Pancreas (tissue), 10 donors: Measurements from ENCODE around the gene AFF3. TPM values are rescaled to one million over a fixed set of nuclear protein-coding genes. Genes with fewer than 3 reads are reported as not detected.

Experiments
- ATAC-seq, 4 donors: fragments of 200-7000 bp; cut with Tn5 transposase; one replicate each; pipeline versions ENCODE4 v1.8.0 to v1.9.1; 2020; ENCODE audit warnings: mild to moderate bottlenecking in 4 of 4, moderate library complexity in 4 of 4
- DNase-seq, 6 donors: peaks; one replicate each; pipeline ENCODE4 v3.0.0-alpha.2; 2020
- FAIRE-seq: peaks from 2 replicates; lab custom pipeline; 2012; peaks lifted over from hg19 to GRCh38; lab: Jason Lieb, UNC
- H3K27ac ChIP-seq, 4 donors: fragments of 200-600 bp; sonication (generic); 1 replicate in 3 of 4; 2 replicates in 1 of 4; pipeline versions ENCODE4 v1.5.0 to v1.8.0; 2020
- H3K27me3 ChIP-seq, 4 donors: fragments of 200-600 bp; one replicate each; pipeline ENCODE4 v1.8.0; 2021
- H3K36me3 ChIP-seq, 3 donors: fragments of 200-600 bp; sonication (generic) in 1 of 3; one replicate each; pipeline versions ENCODE4 v1.5.0 to v1.8.0; 2020 to 2021
- H3K4me1 ChIP-seq, 3 donors: fragments of 200-600 bp; one replicate each; pipeline ENCODE4 v1.8.0; 2021
- H3K4me3 ChIP-seq, 4 donors: fragments of 200-600 bp; sonication (generic) in 2 of 4; one replicate each; pipeline versions ENCODE4 v1.5.0 to v1.8.0; 2020 to 2021
- H3K9me3 ChIP-seq, 4 donors: fragments of 200-600 bp; one replicate each; pipeline ENCODE4 v1.8.0; 2021
- WGBS, 2 donors: extraction: QIAGEN DNeasy Blood & Tissue Kit; methylation state at CpG; one replicate each; pipeline ENCODE4 v1.1.7; 2013; 5-methylcytosine and 5-hydroxymethylcytosine counted together
- intact Hi-C, 3 donors: fragments of 100-400 bp; cut with DNase I; formaldehyde crosslinking; loops; one replicate each; pipeline versions ENCODE4 v1.11.1 to v1.14.2; 2022
- polyA plus RNA-seq, 2 donors: library from polyadenylated mRNA; stranded (reverse); fragments of 200-250 nt; gene quantifications; one replicate each; pipeline ENCODE4 v1.2.3, GENCODE V29; 2013
- total RNA-seq, 6 donors: library from RNA; stranded (reverse); fragmentation: NEBNext Ultra II Directional in 4 of 6; extraction: Animal tissue kit (Norgen Biotek cat#: 25700) in 4 of 6; gene quantifications; one replicate each; pipeline versions ENCODE4 v1.2.1 to v1.2.4, GENCODE V29; 2021 to 2023
- TF ChIP-seq, protein P1 (sequence below), 4 donors: fragments of 200-600 bp; sonication (generic) in 3 of 4; IDR thresholded peaks; one replicate each; pipeline versions ENCODE4 v1.5.0 to v1.8.0; 2021; ENCODE audit warnings: antibody characterized with exemption in 4 of 4
- donor health status: healthy with polysubstance abuse.
- donor health status: DM: no; HTN: no; CAD: no; lungs with moderate emphysema.
- donor health status: DM: no; HTN: no; CAD: no.
- donor health status: control.
- donor health status: control.
- donor health status: Bipolar disorder and iron deficiency.
- donor health status: DM: yes; HTN: yes; CAD: no.
- donor health status: DM: no; HTN: no; CAD: no.
- donor health status: DM: no; HTN: no; CAD: no.
- donor health status: DM: yes; HTN: yes; CAD: no.

AFF3 gene
- total and polyA plus RNA-seq, 8 donors: 0.19 to 1.1 (median 0.54) TPM

DNA sequence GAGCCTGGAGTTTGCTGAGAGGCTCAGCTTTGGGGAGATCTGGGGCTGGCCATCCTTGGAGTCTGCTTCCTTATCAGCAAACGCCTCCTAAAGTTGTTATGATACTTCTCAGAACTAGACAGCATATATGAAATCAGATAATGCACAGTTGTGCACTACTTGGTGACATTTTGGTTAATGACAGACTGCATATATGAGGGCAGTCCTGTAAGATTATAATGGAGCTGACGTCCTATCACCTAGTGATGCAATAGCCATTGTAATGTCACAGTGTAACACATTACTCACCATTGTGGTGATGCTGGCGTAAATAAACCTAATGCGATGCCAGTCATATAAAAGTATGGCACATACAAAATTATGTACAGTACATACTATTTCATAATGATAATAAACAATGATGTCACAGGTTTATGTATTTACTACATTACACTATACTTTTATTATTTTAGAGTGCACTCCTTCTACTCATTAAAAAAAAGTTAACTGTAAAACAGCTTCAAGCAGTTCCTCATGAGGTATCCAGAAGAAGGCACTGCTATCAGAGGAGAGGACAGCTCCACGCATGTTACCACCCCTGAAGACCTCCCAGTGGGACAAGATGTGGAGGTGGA, 354.5 kb downstream of the AFF3 start:
- H3K27ac ChIP-seq: no peak overlapping the region
- DNase-seq (no peak), FAIRE-seq (no peak), ATAC-seq (no peak)
- no peaks in the 10 kb centered on the region for H3K36me3 ChIP-seq
- H3K9me3 ChIP-seq: no peaks in the 10 kb centered on the region
- intact Hi-C loops: no loop called here
- no peak overlapping the region for H3K4me3 ChIP-seq
- no peaks in the 10 kb centered on the region for H3K27me3 ChIP-seq
- 74 to 79% methylated on average over 5 of the region's 5 CpGs for WGBS, 2 donors
- no peaks in the 10 kb centered on the region for H3K4me1 ChIP-seq
- TF ChIP-seq, protein P1, sequence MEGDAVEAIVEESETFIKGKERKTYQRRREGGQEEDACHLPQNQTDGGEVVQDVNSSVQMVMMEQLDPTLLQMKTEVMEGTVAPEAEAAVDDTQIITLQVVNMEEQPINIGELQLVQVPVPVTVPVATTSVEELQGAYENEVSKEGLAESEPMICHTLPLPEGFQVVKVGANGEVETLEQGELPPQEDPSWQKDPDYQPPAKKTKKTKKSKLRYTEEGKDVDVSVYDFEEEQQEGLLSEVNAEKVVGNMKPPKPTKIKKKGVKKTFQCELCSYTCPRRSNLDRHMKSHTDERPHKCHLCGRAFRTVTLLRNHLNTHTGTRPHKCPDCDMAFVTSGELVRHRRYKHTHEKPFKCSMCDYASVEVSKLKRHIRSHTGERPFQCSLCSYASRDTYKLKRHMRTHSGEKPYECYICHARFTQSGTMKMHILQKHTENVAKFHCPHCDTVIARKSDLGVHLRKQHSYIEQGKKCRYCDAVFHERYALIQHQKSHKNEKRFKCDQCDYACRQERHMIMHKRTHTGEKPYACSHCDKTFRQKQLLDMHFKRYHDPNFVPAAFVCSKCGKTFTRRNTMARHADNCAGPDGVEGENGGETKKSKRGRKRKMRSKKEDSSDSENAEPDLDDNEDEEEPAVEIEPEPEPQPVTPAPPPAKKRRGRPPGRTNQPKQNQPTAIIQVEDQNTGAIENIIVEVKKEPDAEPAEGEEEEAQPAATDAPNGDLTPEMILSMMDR (IDR thresholded peaks at IDR 0.05): no peak

DNA sequence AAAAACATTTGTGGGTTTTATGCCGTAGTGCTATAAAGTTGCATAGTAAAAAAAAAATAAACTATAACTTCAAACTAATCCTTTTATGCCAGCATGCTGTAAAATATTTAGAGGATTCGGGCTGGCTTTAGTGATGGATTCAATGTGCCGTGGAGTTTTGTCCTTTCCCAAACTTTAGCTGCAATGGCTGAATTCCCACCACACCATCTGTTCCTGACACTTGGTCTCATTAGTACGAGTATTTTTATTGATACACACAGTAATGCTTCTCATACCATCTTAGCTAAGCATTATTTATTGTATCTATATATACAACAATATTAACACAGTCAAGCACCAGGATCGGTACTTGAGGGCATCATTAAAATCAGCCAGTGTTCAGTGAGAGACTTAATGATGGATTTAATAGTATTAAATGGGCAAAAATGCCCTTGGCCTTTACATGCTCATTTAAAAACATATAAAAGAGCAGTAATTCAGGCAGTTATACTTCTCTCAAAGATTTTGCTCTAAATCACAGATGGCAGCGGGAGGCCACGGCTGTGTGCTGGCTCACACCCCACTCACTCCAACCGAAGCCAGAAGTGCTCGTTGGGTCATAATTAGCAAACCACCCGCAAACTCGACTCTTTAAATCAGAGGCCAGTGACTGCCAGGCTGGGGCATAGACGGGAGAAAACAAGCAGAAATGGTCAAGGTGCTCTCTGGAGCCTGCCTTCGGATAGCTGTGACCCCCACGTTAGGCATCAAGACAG, 355.6 kb downstream of the AFF3 start:
- DNase-seq: no peak
- FAIRE-seq: no peak
- no peak overlapping the region for H3K4me3 ChIP-seq

DNA sequence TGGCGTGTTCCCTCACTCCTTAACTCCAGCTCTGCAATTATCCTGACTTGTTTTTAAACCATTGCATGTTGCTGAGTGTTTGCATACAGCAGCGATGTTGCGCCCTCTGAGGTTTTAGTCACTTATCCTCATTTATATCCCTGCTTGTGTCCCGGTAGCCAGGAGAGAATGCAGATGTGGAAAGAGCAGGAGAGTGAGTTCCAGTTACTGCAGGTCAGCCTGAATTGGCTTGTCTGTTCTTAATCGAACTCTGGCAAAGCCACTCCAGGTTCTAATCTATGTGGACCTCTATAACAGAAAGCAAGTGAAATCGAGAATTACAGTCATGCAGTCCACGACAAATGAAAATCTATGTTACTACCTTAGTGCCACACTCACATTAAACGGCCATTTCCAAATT, 357.4 kb downstream of the AFF3 start:
- no peaks in the 10 kb centered on the region for H3K27me3 ChIP-seq
- intact Hi-C loops: no loop called here
- H3K36me3 ChIP-seq: no peaks in the 10 kb centered on the region
- no peak for DNase-seq
- TF ChIP-seq, protein P1 (IDR thresholded peaks at IDR 0.05): no peak
- no peak for FAIRE-seq
- ATAC-seq: no peak
- H3K4me1 ChIP-seq: no peaks in the 10 kb centered on the region
- H3K27ac ChIP-seq: no peak overlapping the region
- 79 to 81% methylated on average over 8 of the region's 8 CpGs for WGBS, 2 donors
- no peaks in the 10 kb centered on the region for H3K9me3 ChIP-seq
- H3K4me3 ChIP-seq: no peak overlapping the region

More for the DNA sequence above, 355.6 kb downstream of the AFF3 start:
- no peak overlapping the region for H3K27ac ChIP-seq
- TF ChIP-seq, protein P1 (IDR thresholded peaks at IDR 0.05): no peak
- WGBS, 2 donors: 81 to 83% methylated on average over 14 of the region's 14 CpGs
- no peaks in the 10 kb centered on the region for H3K27me3 ChIP-seq
- H3K36me3 ChIP-seq: no peaks in the 10 kb centered on the region
- H3K4me1 ChIP-seq: no peaks in the 10 kb centered on the region
- no peak for ATAC-seq
- H3K9me3 ChIP-seq: no peaks in the 10 kb centered on the region
- intact Hi-C loops: no loop called here

DNA sequence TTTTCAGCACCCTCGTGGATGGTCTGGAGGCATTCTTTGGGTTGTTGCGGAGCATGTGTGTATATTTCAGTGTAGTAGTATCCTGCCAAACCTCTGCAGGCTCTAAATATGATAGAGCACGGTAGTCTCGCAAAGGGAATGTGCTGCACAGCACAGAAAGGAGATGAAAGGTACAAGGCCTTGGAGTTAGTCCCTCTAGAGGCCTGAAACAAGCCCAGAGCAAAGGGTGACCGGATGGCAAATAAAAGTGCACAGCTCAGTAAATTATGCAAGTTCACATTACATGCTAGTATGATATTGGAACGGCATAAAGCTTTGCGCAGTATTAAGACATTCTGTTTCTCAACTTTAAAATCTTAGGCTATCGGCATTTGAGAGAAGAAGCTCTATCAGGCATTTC, 358.1 kb downstream of the AFF3 start:
- intact Hi-C loops: no loop called here
- Histone ChIP-seq H3K27me3 (no peaks in the 10 kb centered on the region), H3K9me3 (no peaks in the 10 kb centered on the region), H3K36me3 (no peaks in the 10 kb centered on the region), H3K4me3 (no peak overlapping the region), H3K4me1 (no peaks in the 10 kb centered on the region), H3K27ac (no peak overlapping the region)
- DNase-seq (no peak), FAIRE-seq (no peak), ATAC-seq (no peak)
- 81 to 88% methylated on average over 8 of the region's 8 CpGs for WGBS, 2 donors
- TF ChIP-seq, protein P1 (IDR thresholded peaks at IDR 0.05): no peak

DNA sequence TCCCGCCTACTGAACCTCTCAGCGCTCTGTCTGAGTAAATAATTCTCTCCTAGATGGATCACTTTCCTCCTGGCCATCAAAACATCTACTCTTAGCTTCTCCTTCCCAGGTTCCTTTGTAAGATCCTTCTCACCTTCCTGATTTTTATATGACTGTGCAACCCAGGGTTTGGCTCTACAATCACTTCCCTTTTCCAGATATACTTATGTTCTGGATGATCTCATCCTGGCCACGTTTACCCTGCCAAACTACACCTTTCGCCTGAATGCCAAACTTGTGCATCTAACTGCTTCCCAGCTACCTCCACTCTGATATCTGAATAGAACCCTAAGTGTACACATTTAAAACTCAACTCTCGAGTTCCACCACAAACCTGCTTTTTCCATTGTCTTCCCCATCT, 362.1 kb downstream of the AFF3 start:
- no peak for FAIRE-seq
- no peak overlapping the region for H3K4me3 ChIP-seq

More for the DNA sequence above, 362.1 kb downstream of the AFF3 start:
- Histone ChIP-seq H3K27ac (no peak overlapping the region), H3K4me1 (no peaks in the 10 kb centered on the region), H3K9me3 (no peaks in the 10 kb centered on the region), H3K36me3 (no peaks in the 10 kb centered on the region), H3K27me3 (no peaks in the 10 kb centered on the region)
- intact Hi-C loops: no loop called here
- DNase-seq: no peak
- no peak for ATAC-seq
- TF ChIP-seq, protein P1 (IDR thresholded peaks at IDR 0.05): no peak
- 72 to 76% methylated on average over 5 of the region's 5 CpGs for WGBS, 2 donors
